HG03139 (cell line): ENCODE measurements around the gene HOXD11.

Experiments used
- ATAC-seq: cut with Tn5 transposase; IDR thresholded peaks from one replicate; pipeline ENCODE4 v1.9.1; 2021; ENCODE audit not compliant: unreplicated experiment

The HOXD11 gene

GRCh38 chr2:176120364-176121189 is 13.5 kb downstream of the HOXD11 start:
- ATAC-seq = no peak

- no peak for ATAC-seq
Observed at GRCh38 chr2:176121190-176122051, 14.3 kb downstream of the HOXD11 start.

- ATAC-seq = no peak
Observed at GRCh38 chr2:176122052-176122682, 15.1 kb downstream of the HOXD11 start.

- no peak for ATAC-seq
Observed at GRCh38 chr2:176122683-176123410, 15.8 kb downstream of the HOXD11 start, which contains the start of gene HOXD9. TSS of gene HOXD9 (plus strand) at chr2:176122719. CDS start at chr2:176122769, 50 bp downstream.

GRCh38 chr2:176123411-176124109 is 16.5 kb downstream of the HOXD11 start:
- no peak for ATAC-seq

GRCh38 chr2:176124110-176124946 is 17.2 kb downstream of the HOXD11 start:
- ATAC-seq = no peak

GRCh38 chr2:176124947-176125771 is 18.1 kb downstream of the HOXD11 start:
- ATAC-seq = no peak

- no peak for ATAC-seq
Observed at GRCh38 chr2:176125772-176126054, 18.6 kb downstream of the HOXD11 start.

GRCh38 chr2:176126929-176127773 is 20.1 kb downstream of the HOXD11 start:
- ATAC-seq = no peak

- no peak for ATAC-seq
Observed at GRCh38 chr2:176127774-176128072, 20.6 kb downstream of the HOXD11 start.

- no peak for ATAC-seq
Observed at GRCh38 chr2:176128172-176128981, 21.3 kb downstream of the HOXD11 start.

- ATAC-seq = no peak
Observed at GRCh38 chr2:176128982-176129796, 22.1 kb downstream of the HOXD11 start, which contains the start of gene HOXD8. TSS of gene HOXD8 (plus strand) at chr2:176129705. CDS start at chr2:176130367, 662 bp downstream.

- no peak for ATAC-seq
Observed at GRCh38 chr2:176129813-176130146, 22.7 kb downstream of the HOXD11 start.

GRCh38 chr2:176130147-176130956 is 23.3 kb downstream of the HOXD11 start:
- ATAC-seq = no peak
